ENCODE measurements around the gene NACC1. TPM values are rescaled to one million over a fixed set of nuclear protein-coding genes. Genes with fewer than 3 reads are reported as not detected.

Gene NACC1
- total and polyA plus RNA-seq, 11 donors: 28.7 to 88.2 (median 42.0) TPM

DNA sequence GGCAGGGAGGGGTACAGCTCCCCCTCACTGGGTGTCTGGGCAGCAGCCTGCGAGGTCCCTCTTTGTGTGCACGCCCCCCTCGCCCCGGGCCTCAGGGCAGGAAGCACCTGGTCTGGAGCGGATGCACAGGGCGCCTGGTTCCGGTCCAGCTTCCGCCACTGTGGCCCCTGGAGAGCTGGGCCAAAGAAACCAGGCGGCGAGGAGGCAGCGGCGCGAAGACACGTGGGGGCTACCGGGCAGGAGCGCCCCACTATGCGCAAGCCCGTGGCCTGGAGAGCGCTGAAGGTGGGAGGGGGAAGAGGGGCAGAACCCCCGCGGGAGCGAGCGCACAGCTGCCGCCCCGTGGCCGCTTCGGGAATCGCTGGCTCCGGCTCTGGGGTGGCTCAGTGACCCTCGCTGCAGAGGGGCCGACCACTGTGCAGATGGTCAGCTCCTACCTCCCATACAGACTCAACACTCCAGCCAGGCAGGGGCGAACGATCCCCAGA is 13.7 kb upstream of the NACC1 start:
- H3K9me3 ChIP-seq: no peaks in the 10 kb centered on the region
- H3K4me3 ChIP-seq: peak overlapping the region in 9 of 12 donors; percentile 8 to 60 (median 27)
- WGBS, 4 donors: 25 to 47% (median 30%) methylated on average over 24 to 33 of the region's 33 CpGs
- no peaks in the 10 kb centered on the region for H3K27me3 ChIP-seq
- intact Hi-C loops (cut with DNase I): loop anchor here in 7 of 10 donors (2.0 to 5.0 kb wide), 3 partner anchors 46 to 158 kb away; partner anchors contain the start of genes IER2 (in 7 of the 7) and STX10 (in 7 of the 7)
- peaks cover 6 to 61% (median 44%) of the 10 kb centered on the region in 12 donors for H3K4me1 ChIP-seq
- DNase-seq: peak; percentile 83 to 89 (median 88)
- H3K27ac ChIP-seq: peak overlapping the region; percentile 43 to 98 (median 92)
- TF ChIP-seq, protein P1, sequence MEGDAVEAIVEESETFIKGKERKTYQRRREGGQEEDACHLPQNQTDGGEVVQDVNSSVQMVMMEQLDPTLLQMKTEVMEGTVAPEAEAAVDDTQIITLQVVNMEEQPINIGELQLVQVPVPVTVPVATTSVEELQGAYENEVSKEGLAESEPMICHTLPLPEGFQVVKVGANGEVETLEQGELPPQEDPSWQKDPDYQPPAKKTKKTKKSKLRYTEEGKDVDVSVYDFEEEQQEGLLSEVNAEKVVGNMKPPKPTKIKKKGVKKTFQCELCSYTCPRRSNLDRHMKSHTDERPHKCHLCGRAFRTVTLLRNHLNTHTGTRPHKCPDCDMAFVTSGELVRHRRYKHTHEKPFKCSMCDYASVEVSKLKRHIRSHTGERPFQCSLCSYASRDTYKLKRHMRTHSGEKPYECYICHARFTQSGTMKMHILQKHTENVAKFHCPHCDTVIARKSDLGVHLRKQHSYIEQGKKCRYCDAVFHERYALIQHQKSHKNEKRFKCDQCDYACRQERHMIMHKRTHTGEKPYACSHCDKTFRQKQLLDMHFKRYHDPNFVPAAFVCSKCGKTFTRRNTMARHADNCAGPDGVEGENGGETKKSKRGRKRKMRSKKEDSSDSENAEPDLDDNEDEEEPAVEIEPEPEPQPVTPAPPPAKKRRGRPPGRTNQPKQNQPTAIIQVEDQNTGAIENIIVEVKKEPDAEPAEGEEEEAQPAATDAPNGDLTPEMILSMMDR (IDR thresholded peaks at IDR 0.05): peak; percentile 49 to 82 (median 66)
- no peak for TF ChIP-seq POLR2A (IDR thresholded peaks at IDR 0.05)
- peak; percentile 15 to 58 (median 22) for ATAC-seq
- peaks cover 0 to 16% (median 9%) of the 10 kb centered on the region in 9 donors for H3K36me3 ChIP-seq

DNA sequence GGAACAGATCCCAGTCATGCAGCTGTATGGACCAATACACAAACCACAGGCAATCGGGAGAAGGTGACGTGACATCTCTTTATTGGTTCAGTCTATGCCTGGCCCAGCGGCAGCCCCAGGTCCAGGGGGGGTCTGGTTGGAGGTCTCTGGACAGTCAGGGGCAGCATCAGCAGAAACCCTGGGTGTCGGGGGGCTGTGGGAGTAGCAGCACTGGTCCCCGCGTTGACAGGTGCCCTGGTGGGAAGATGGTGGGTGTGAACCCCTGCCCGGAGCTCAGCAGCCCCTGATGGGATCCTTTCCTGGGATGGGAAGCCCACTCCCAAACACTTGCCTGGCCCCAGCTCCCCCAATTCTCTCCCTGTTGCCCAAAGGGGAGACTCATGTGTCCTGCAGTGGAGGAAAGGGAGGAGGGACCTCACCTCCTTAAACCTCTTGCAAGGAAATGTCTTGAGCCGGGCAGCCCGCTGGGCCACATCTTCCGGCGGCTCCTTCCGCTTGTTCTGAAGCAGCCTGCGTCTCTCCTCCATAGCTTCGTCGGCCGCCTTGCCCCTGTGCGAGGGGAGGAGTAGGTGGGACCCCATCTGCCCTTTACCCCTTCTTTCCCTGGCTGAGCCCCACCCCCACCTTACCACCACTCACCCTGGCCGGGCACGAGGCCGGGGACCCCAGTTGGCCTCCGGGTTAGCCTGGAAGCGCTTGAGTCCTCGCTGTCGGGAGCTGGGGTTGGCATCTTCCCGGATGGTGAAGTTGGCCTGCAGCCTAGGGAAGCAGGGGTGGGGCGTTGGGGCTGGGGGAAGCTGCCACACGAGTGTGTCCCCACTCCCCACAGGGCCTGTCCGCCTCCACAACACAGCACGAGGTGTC is 13.0 kb upstream of the NACC1 start:
- no peaks in the 10 kb centered on the region for H3K27me3 ChIP-seq
- no peaks in the 10 kb centered on the region for H3K9me3 ChIP-seq
- intact Hi-C loops (cut with DNase I): loop anchor here in 7 of 10 donors (2.0 to 5.0 kb wide), 3 partner anchors 46 to 157 kb away; partner anchors contain the start of genes IER2 (in 7 of the 7) and STX10 (in 7 of the 7)
- H3K4me1 ChIP-seq: peaks cover 6 to 55% (median 41%) of the 10 kb centered on the region in 12 donors
- TF ChIP-seq, protein P1 (IDR thresholded peaks at IDR 0.05): peak in 1 of 12 donors; percentile 1
- no peak for TF ChIP-seq POLR2A (IDR thresholded peaks at IDR 0.05)
- DNase-seq (peak in 2 of 5 donors; percentile 27 to 36), ATAC-seq (no peak)
- H3K27ac ChIP-seq: peak overlapping the region; percentile 38 to 98 (median 92)
- 66 to 82% (median 73%) methylated on average over 25 to 29 of the region's 29 CpGs for WGBS, 4 donors
- H3K36me3 ChIP-seq: peaks cover 0 to 23% (median 14%) of the 10 kb centered on the region in 9 donors
- peak overlapping the region in 8 of 12 donors; percentile 18 to 60 (median 28) for H3K4me3 ChIP-seq

DNA sequence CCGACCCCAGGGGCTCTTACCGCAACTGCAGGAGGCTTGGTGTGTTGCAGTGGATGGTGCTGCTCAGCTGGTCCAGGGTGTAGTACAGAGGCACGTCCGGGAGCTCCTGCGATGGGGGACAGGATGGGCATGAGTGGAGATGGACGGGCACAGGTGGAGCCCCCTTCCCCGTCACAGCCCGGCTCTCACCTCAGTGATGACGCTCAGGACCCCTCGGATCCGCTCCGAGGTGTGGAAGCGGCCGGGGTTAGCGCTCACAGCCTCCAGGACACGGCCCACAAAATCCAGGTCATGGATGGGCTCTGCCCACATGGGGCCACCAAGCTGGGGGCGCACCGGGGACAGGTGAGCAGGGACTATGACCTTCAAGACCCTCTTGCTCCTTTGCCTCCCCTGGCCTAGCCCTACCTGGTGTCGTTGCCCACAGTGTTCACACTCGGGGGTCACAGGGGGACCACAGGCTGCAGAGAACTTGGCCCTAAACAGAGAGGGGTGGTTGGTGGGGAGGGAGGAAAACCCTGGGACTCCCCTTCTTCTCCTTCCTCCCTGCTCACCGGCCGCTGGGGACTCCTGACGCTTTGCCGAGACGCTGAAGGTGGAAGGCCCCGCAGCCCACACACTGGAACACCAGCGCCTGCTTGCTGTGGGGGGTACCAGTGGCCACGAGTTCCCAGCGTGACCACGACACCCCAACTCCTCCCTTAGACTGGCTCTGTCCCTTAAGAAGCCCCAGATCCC is 8.5 kb upstream of the NACC1 start:
- TF ChIP-seq POLR2A (IDR thresholded peaks at IDR 0.05): no peak
- WGBS, 4 donors: 94 to 97% (median 96%) methylated on average over 12 to 30 of the region's 30 CpGs
- H3K27me3 ChIP-seq: no peaks in the 10 kb centered on the region
- H3K36me3 ChIP-seq: peaks cover 0 to 54% (median 39%) of the 10 kb centered on the region in 9 donors
- intact Hi-C loops (cut with DNase I): loop anchor here in 1 of 10 donors (10.0 kb wide), 1 partner anchor 155 kb away; no protein-coding TSS in a partner anchor
- ATAC-seq (peak in 1 of 4 donors; percentile 7), DNase-seq (no peak)
- H3K4me1 ChIP-seq: peaks cover 0 to 14% (median 2%) of the 10 kb centered on the region in 12 donors
- H3K4me3 ChIP-seq: no peak overlapping the region
- no peak overlapping the region for H3K27ac ChIP-seq
- H3K9me3 ChIP-seq: no peaks in the 10 kb centered on the region

DNA sequence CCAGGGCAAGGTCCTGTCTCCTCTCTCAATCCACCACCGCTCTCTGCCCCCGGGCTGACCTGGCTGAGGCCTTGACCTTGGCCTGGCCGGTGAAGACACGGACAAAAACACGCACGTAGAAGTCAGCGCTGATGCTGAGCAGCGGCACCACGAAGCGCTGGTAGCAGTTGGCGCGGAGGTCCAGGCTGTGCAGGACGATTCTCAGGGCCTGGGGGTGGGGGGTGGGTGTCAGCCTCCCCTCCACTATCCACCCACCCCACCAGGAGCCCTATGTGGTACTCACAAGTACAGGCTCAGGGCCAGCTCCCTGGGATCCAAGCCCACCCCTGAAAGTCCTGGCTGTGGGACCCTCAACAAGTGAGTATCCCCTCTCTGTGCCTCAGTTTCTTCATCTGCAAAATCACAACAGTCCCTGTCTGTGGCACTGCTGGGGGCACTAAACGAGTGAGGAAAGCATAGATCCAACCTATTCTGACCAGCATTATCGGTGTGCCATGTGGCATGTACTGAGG is 7.9 kb upstream of the NACC1 start:
- TF ChIP-seq, protein P1 (IDR thresholded peaks at IDR 0.05): no peak
- TF ChIP-seq POLR2A (IDR thresholded peaks at IDR 0.05): no peak
- Histone ChIP-seq H3K4me1 (peaks cover 0 to 9% (median 0%) of the 10 kb centered on the region in 12 donors), H3K27ac (no peak overlapping the region), H3K9me3 (no peaks in the 10 kb centered on the region), H3K4me3 (no peak overlapping the region), H3K36me3 (peaks cover 0 to 60% (median 43%) of the 10 kb centered on the region in 9 donors), H3K27me3 (no peaks in the 10 kb centered on the region)
- DNase-seq (no peak), ATAC-seq (no peak)
- intact Hi-C loops (cut with DNase I): loop anchor here in 1 of 10 donors (10.0 kb wide), 1 partner anchor 155 kb away; no protein-coding TSS in a partner anchor
- WGBS, 4 donors: 91 to 95% (median 94%) methylated on average over 10 to 15 of the region's 15 CpGs

Measured in heart left ventricle (tissue), 16 donors.